A549 (cell line): ENCODE data around the gene NEDD8. TPM values are rescaled to one million over a fixed set of nuclear protein-coding genes. Genes with fewer than 3 reads are reported as not detected.

Source experiments
- ATAC-seq, 2 experiments: fragments of 200-7000 bp in 1 of 2; fragments of >200 bp in 1 of 2; cut with Nextera tagmentation in 1 of 2; cut with Tn5 transposase in 1 of 2; 3 replicates each; pipeline versions ENCODE4 v1.8.0 to v1.9.1; 2018 to 2020; ENCODE audit warnings: mild to moderate bottlenecking in 1 of 2, moderate library complexity in 1 of 2
- CTCF ChIA-PET: fragments of 300-600 bp; sonication (Branson Sonifier 250); formaldehyde crosslinking; extraction: SDS; loops from one replicate; lab custom pipeline; 2021; ENCODE audit warnings: antibody characterized with exemption, inconsistent platforms; lab: Yijun Ruan, JAX
- POLR2A ChIA-PET: fragments of 350-600 bp; formaldehyde crosslinking; extraction: SDS; loops from one replicate; lab custom pipeline; 2021; ENCODE audit warnings: antibody characterized with exemption, inconsistent platforms; lab: Yijun Ruan, JAX
- DNase-seq, 2 experiments: peaks; one replicate each; pipeline versions ENCODE4 v3.0.0 to v3.0.0-alpha.2; 2011 to 2016; ENCODE audit warnings: low read depth in 1 of 2, low spot score in 1 of 2
- FAIRE-seq: peaks from 2 replicates; lab custom pipeline; 2011; peaks lifted over from hg19 to GRCh38; lab: Jason Lieb, UNC
- H3K27ac ChIP-seq, 2 experiments: fragments of >200 bp; sonication (Bioruptor Twin); formaldehyde crosslinking; 3 replicates each; pipeline ENCODE4 v1.5.1; 2016 to 2017
- H3K4me1 ChIP-seq: fragments of >200 bp; sonication (Bioruptor Twin); formaldehyde crosslinking; 3 replicates; pipeline ENCODE4 v1.6.1; 2016
- H3K4me2 ChIP-seq: fragments of >200 bp; sonication (Bioruptor Twin); formaldehyde crosslinking; 3 replicates; pipeline ENCODE4 v1.6.1; 2016
- H3K4me3 ChIP-seq: fragments of >200 bp; sonication (Bioruptor Twin); formaldehyde crosslinking; 3 replicates; pipeline ENCODE4 v1.5.1; 2016
- H3K9me3 ChIP-seq: fragments of >200 bp; sonication (Bioruptor Twin); formaldehyde crosslinking; 3 replicates; pipeline ENCODE4 v1.6.1; 2016
- CBX8 ChIP-seq: fragments of 200-600 bp; sonication (generic); IDR thresholded peaks from 2 replicates; pipeline ENCODE4 v1.6.1; 2016
- CEBPB ChIP-seq, 2 experiments: fragments of >200 bp in 1 of 2; sonication (Bioruptor Twin) in 1 of 2; formaldehyde crosslinking in 1 of 2; IDR thresholded peaks; 2 replicates each; pipeline ENCODE4 v1.6.1; 2012 to 2016
- CHD4 ChIP-seq: fragments of 200-600 bp; sonication (generic); IDR thresholded peaks from 2 replicates; pipeline ENCODE4 v1.6.1; 2016; ENCODE audit warnings: antibody characterized with exemption, mild to moderate bottlenecking, borderline replicate concordance
- EHF ChIP-seq: fragments of 250-450 bp; sonication (Bioruptor Pico); IDR thresholded peaks from 2 replicates; pipeline ENCODE4 v1.5.0; 2020; ENCODE audit warnings: mild to moderate bottlenecking
- EHMT2 ChIP-seq: fragments of 200-600 bp; sonication (generic); IDR thresholded peaks from 2 replicates; pipeline ENCODE4 v1.6.1; 2016; ENCODE audit warnings: antibody characterized with exemption, low read depth, mild to moderate bottlenecking, moderate library complexity
- FOSB ChIP-seq: fragments of 250-450 bp; sonication (Bioruptor Pico); IDR thresholded peaks from 2 replicates; pipeline ENCODE4 v1.5.0; 2020; ENCODE audit warnings: mild to moderate bottlenecking, moderate library complexity
- FOSL2 ChIP-seq, 2 experiments: fragments of 450-650 bp in 1 of 2; fragments of >200 bp in 1 of 2; sonication (Bioruptor Twin) in 1 of 2; formaldehyde crosslinking; IDR thresholded peaks; 2 replicates each; pipeline versions ENCODE4 v1.5.0 to v1.6.1; 2016 to 2020; ENCODE audit warnings: mild to moderate bottlenecking in 1 of 2, moderate library complexity in 1 of 2
- HDAC2 ChIP-seq: fragments of 200-600 bp; sonication (generic); IDR thresholded peaks from 2 replicates; pipeline ENCODE4 v1.6.1; 2016
- HOXA7 ChIP-seq: fragments of 250-450 bp; sonication (Bioruptor Pico); IDR thresholded peaks from 2 replicates; pipeline ENCODE4 v1.5.0; 2020; ENCODE audit warnings: mild to moderate bottlenecking, moderate library complexity
- JUNB ChIP-seq: fragments of >200 bp; sonication (Bioruptor Twin); formaldehyde crosslinking; IDR thresholded peaks from 2 replicates; pipeline ENCODE4 v1.6.1; 2016
- KDM1A ChIP-seq: fragments of 200-600 bp; sonication (generic); IDR thresholded peaks from 2 replicates; pipeline ENCODE4 v1.6.1; 2016; ENCODE audit warnings: low read depth, mild to moderate bottlenecking
- KDM5A ChIP-seq: fragments of 200-600 bp; sonication (generic); IDR thresholded peaks from 2 replicates; pipeline ENCODE4 v1.6.1; 2016; ENCODE audit warnings: antibody characterized with exemption, mild to moderate bottlenecking
- MAFK ChIP-seq: fragments of 450-650 bp; IDR thresholded peaks from 2 replicates; pipeline ENCODE4 v1.6.1; 2014; ENCODE audit not compliant: partially characterized antibody
- PHF8 ChIP-seq: fragments of 200-600 bp; sonication (generic); IDR thresholded peaks from 2 replicates; pipeline ENCODE4 v1.6.1; 2016; ENCODE audit warnings: low read depth, mild to moderate bottlenecking, antibody characterized with exemption, moderate library complexity, borderline replicate concordance
- POLR2A ChIP-seq: IDR thresholded peaks from 2 replicates; pipeline ENCODE4 v1.6.1; 2012; ENCODE audit warnings: mild to moderate bottlenecking, low read length
- RAD21 ChIP-seq, 2 experiments: fragments of >200 bp in 1 of 2; sonication (Bioruptor Twin) in 1 of 2; formaldehyde crosslinking in 1 of 2; IDR thresholded peaks in 1 of 2; conservative IDR thresholded peaks in 1 of 2; 2 replicates in 1 of 2; 3 replicates in 1 of 2; pipeline ENCODE4 v1.6.1; 2012 to 2018; ENCODE audit warnings: inconsistent platforms in 1 of 2
- RARB ChIP-seq: fragments of 250-450 bp; sonication (Bioruptor Pico); IDR thresholded peaks from 2 replicates; pipeline ENCODE4 v1.8.0; 2021; ENCODE audit warnings: mild to moderate bottlenecking, moderate library complexity
- TFCP2L1 ChIP-seq: fragments of 250-450 bp; sonication (Bioruptor Pico); IDR thresholded peaks from 2 replicates; pipeline ENCODE4 v1.5.0; 2021; ENCODE audit warnings: mild to moderate bottlenecking
- TP53 ChIP-seq: fragments of 250-450 bp; sonication (Bioruptor Pico); IDR thresholded peaks from 2 replicates; pipeline ENCODE4 v1.5.0; 2021; ENCODE audit warnings: mild to moderate bottlenecking, moderate library complexity
- ZFP36 ChIP-seq: fragments of 450-650 bp; IDR thresholded peaks from 2 replicates; pipeline ENCODE4 v1.6.1; 2014; ENCODE audit warnings: borderline replicate concordance; ENCODE audit not compliant: partially characterized antibody
- WGBS: methylation state at CpG from one replicate; pipeline ENCODE4 v1.1.6; 2017; ENCODE audit errors: missing lambda C conversion rate; 5-methylcytosine and 5-hydroxymethylcytosine counted together
- polyA plus RNA-seq, 4 experiments: library from polyadenylated mRNA; depleted of rRNA in 3 of 4; stranded (reverse); fragments of >200 nt; fragmentation: RNase III in 1 of 4; extraction: RNeasy Plus Mini Kit Qiagen cat#74134 plus additional on column Dnase treatment in 1 of 4; gene quantifications; 2 replicates in 3 of 4; 3 replicates in 1 of 4; pipeline ENCODE4 v1.2.3, GENCODE V29; 2011 to 2017
- TF ChIP-seq, protein P1 (sequence below): fragments of 250-450 bp; sonication (Bioruptor Pico); IDR thresholded peaks from 2 replicates; pipeline ENCODE4 v1.5.0; 2020; ENCODE audit warnings: low read depth, mild to moderate bottlenecking, moderate library complexity
- TF ChIP-seq, protein P2 (sequence below): fragments of 450-650 bp; IDR thresholded peaks from 2 replicates; pipeline ENCODE4 v1.6.1; 2014; ENCODE audit warnings: antibody characterized with exemption

NEDD8 gene
- polyA plus RNA-seq, 2 of the 4 experiments (the other 2 are of a cell fraction): 433 to 589 TPM

DNA sequence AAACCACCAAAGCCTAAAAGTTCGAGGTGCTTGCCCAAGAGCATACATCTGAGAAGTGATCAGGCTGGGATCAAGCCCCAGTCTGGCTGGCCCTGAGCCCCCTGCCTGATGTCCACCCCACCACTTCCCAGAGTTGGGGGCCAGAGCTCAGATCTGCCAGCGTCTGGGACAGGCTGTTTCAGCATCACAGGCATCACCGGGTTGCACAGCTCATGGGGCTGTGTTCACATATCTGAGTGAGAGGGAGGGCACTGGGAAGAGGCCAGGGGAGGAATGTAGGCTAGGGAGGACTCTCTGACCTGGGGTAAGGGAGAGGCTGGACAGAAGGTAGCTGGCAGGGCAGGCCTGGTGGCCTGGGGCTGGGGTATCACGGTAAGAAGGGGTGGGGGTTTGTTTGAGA is 24.8 kb upstream of the NEDD8 start:
- ATAC-seq: no peak
- Histone ChIP-seq H3K27ac (no peak overlapping the region), H3K4me1 (peaks cover 12% of the 10 kb centered on the region), H3K4me3 (no peak overlapping the region), H3K9me3 (no peaks in the 10 kb centered on the region), H3K4me2 (no peak overlapping the region)
- TF ChIP-seq KDM1A: no peak
- no peak for TF ChIP-seq ZFP36
- no peak for TF ChIP-seq EHMT2
- no peak for TF ChIP-seq HDAC2
- TF ChIP-seq HOXA7 (CRISPR knock-in tag): no peak
- no peak for TF ChIP-seq CBX8
- no peak for TF ChIP-seq CHD4
- TF ChIP-seq POLR2A: no peak
- TF ChIP-seq MAFK: no peak
- TF ChIP-seq TFCP2L1 (CRISPR knock-in tag): no peak
- TF ChIP-seq JUNB: no peak
- no peak for TF ChIP-seq KDM5A
- no peak for DNase-seq
- ChIA-PET CTCF (interaction anchor here (0.9 to 10.7 kb wide), 6 partner anchors 10 to 175 kb away, joined by 3 to 76 read pairs (median 4); partner anchors contain the start of gene TINF2), POLR2A (no interaction called here)
- no peak for FAIRE-seq
- WGBS: 77% methylated on average over 3 of the region's 4 CpGs

DNA sequence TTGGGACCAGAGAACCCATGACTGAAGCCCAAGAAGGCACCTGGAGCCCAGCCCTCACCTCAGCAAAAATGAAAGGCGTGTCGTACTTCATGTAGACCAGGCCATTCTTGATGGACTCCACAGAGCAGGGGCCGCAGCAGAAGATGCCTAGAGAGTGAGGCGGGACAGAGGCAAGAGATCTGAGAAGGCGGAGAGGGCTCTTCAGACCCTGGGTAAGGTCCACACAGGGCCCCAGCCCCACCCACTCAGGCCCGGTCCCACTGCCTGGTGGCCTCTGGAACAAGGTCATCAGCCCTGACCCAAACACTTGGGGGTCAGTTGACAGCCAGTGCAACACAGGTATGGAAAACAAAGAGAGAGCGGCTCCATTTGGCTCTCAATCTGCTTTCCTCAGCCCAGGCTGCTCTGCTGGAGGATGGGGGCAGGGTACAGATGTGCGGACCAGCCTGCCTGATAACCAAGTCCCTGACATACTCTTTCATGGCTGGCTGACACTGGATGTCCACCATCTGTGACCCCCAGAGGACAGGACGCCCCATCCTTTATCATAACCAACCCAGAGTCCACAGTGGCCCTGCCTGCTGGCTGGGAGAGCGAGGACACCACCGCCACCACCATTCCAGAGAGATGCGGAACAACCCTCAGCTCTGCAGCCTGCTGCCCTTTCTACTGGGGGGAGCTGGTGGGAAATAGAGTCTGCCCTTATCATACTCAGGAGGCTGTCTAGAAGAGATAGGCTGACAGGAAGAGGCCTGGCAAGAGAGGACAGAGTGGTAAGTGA is 24.0 kb upstream of the NEDD8 start:
- DNase-seq (no peak), ATAC-seq (no peak), FAIRE-seq (no peak)
- no peak for TF ChIP-seq CEBPB (IDR thresholded peaks at IDR 0.05)
- H3K4me1 ChIP-seq: peaks cover 13% of the 10 kb centered on the region
- H3K9me3 ChIP-seq: no peaks in the 10 kb centered on the region
- 92% methylated on average over 12 of the region's 12 CpGs for WGBS
- H3K4me3 ChIP-seq: no peak overlapping the region
- H3K4me2 ChIP-seq: no peak overlapping the region
- CTCF ChIA-PET: interaction anchor here (0.9 to 21.7 kb wide), 7 partner anchors 14 to 176 kb away, joined by 3 to 601 read pairs (median 4); partner anchors contain the start of genes CIDEB, DHRS1, LTB4R and LTB4R2
- H3K27ac ChIP-seq: no peak overlapping the region
- POLR2A ChIA-PET: interaction anchor here (1.0 kb wide), 1 partner anchor 15 kb away, joined by 3 read pairs; no protein-coding TSS in a partner anchor

DNA sequence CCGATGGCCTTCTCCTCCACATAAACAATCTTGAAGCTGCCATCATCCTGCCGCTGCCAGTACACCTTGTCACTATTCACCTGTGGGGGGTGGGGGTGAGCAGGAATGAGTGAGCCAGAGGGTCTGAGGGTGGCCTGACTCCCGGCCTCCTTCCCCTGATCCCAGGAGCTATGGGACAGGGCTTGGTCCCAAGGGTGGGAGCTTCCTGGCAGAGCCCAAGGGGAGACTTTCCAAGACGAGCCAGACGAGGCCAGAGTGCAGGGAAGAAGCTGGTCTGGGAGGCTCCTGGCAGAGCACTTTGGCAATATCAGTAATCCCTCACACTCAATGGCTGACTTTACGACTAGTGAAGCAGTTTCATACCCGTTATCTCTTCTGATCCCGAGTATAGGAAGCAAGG is 23.3 kb upstream of the NEDD8 start:
- no peak for ATAC-seq
- H3K4me2 ChIP-seq: no peak overlapping the region
- no peak overlapping the region for H3K27ac ChIP-seq
- CTCF ChIA-PET: interaction anchor here (1.0 to 21.7 kb wide), 3 partner anchors 13 to 176 kb away, joined by 4 to 601 read pairs (median 76); partner anchors contain the start of genes CIDEB, DHRS1, LTB4R and LTB4R2
- no peak for FAIRE-seq
- whole genome bisulfite sequencing: 83% methylated on average over 8 of the region's 8 CpGs
- no peaks in the 10 kb centered on the region for H3K9me3 ChIP-seq
- H3K4me3 ChIP-seq: no peak overlapping the region
- no peak for TF ChIP-seq CEBPB (IDR thresholded peaks at IDR 0.05)
- no peak for TF ChIP-seq RAD21 (conservative IDR thresholded peaks at IDR 0.05 in 1 of 2, IDR thresholded peaks at IDR 0.05 in 1 of 2)
- no peak for TF ChIP-seq RARB
- TF ChIP-seq, protein P1, sequence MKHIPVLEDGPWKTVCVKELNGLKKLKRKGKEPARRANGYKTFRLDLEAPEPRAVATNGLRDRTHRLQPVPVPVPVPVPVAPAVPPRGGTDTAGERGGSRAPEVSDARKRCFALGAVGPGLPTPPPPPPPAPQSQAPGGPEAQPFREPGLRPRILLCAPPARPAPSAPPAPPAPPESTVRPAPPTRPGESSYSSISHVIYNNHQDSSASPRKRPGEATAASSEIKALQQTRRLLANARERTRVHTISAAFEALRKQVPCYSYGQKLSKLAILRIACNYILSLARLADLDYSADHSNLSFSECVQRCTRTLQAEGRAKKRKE (CRISPR knock-in tag): no peak
- no peak for TF ChIP-seq KDM5A
- no peak for TF ChIP-seq FOSL2 (IDR thresholded peaks at IDR 0.05)
- TF ChIP-seq FOSL2 (CRISPR knock-in tag; IDR thresholded peaks at IDR 0.05): no peak
- TF ChIP-seq JUNB: no peak
- TF ChIP-seq HOXA7 (CRISPR knock-in tag): no peak
- TF ChIP-seq, protein P2, sequence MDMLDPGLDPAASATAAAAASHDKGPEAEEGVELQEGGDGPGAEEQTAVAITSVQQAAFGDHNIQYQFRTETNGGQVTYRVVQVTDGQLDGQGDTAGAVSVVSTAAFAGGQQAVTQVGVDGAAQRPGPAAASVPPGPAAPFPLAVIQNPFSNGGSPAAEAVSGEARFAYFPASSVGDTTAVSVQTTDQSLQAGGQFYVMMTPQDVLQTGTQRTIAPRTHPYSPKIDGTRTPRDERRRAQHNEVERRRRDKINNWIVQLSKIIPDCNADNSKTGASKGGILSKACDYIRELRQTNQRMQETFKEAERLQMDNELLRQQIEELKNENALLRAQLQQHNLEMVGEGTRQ: no peak
- TF ChIP-seq TFCP2L1 (CRISPR knock-in tag): no peak
- TF ChIP-seq FOSB (CRISPR knock-in tag): no peak
- TF ChIP-seq PHF8: no peak
- no peak for TF ChIP-seq KDM1A
- no peak for TF ChIP-seq EHF (CRISPR knock-in tag)
- TF ChIP-seq TP53 (CRISPR knock-in tag): no peak
- peaks cover 13% of the 10 kb centered on the region for H3K4me1 ChIP-seq
- POLR2A ChIA-PET: interaction anchor here (1.0 kb wide), 1 partner anchor 15 kb away, joined by 3 read pairs; no protein-coding TSS in a partner anchor
- no peak for DNase-seq
